ENCODE measurements around the gene SCARB1.

SCARB1 gene

GRCh38 chr12:124841558-124841945, 22.1 kb downstream of the SCARB1 start:
- DNase-seq, result no peak

- DNase-seq, result no peak
Observed at GRCh38 chr12:124837958-124838803, 25.5 kb downstream of the SCARB1 start.

- no peak for DNase-seq
Observed at GRCh38 chr12:124837249-124837897, 26.3 kb downstream of the SCARB1 start.

- DNase-seq, result no peak
Observed at GRCh38 chr12:124836759-124837158, 26.9 kb downstream of the SCARB1 start.

- DNase-seq, result no peak
Observed at GRCh38 chr12:124835656-124836410, 27.8 kb downstream of the SCARB1 start.

GRCh38 chr12:124834822-124835221, 28.8 kb downstream of the SCARB1 start:
- DNase-seq, result no peak

GRCh38 chr12:124833693-124834122, 30.0 kb downstream of the SCARB1 start:
- DNase-seq, result no peak

GRCh38 chr12:124832856-124833255, 30.8 kb downstream of the SCARB1 start:
- no peak for DNase-seq

GRCh38 chr12:124831590-124831989, 32.1 kb downstream of the SCARB1 start:
- DNase-seq, result no peak

GRCh38 chr12:124830306-124830705, 33.4 kb downstream of the SCARB1 start:
- no peak for DNase-seq

GRCh38 chr12:124829708-124830304, 33.9 kb downstream of the SCARB1 start:
- DNase-seq, result no peak

GRCh38 chr12:124829008-124829707, 34.5 kb downstream of the SCARB1 start:
- DNase-seq, result no peak

GRCh38 chr12:124828264-124829007, 35.2 kb downstream of the SCARB1 start:
- DNase-seq, result no peak

- DNase-seq, result no peak
Observed at GRCh38 chr12:124827588-124828184, 36.0 kb downstream of the SCARB1 start.

GRCh38 chr12:124824195-124824594, 39.5 kb downstream of the SCARB1 start:
- DNase-seq, result no peak

- DNase-seq, result no peak
Observed at GRCh38 chr12:124823272-124823970, 40.2 kb downstream of the SCARB1 start.

GRCh38 chr12:124822218-124822617, 41.4 kb downstream of the SCARB1 start:
- no peak for DNase-seq

- DNase-seq, result no peak
Observed at GRCh38 chr12:124821252-124822200, 42.1 kb downstream of the SCARB1 start.

GRCh38 chr12:124820199-124820598, 43.5 kb downstream of the SCARB1 start:
- no peak for DNase-seq
